ENCODE results near the gene SLC26A8. TPM values are rescaled to one million over a fixed set of nuclear protein-coding genes. Genes with fewer than 3 reads are reported as not detected.
"Not testable (repeated sequence)": the region's sequence is repeated elsewhere in the genome, so short reads cannot be mapped to it uniquely, and the experiment has no call there.

The SLC26A8 gene
- total RNA-seq, 2 donors from 2014 or later: 15.2 TPM; not detected in 1

- no peak for TF ChIP-seq POLR2AphosphoS5 (IDR thresholded peaks at IDR 0.05)
- intact Hi-C loops (cut with DNase I): no loop called here
- WGBS: 72% methylated on average over 4 of the region's 4 CpGs
These were observed 8.8 kb downstream of the SLC26A8 start for GRCh38 chr6:36015666-36016065.

GRCh38 chr6:36000451-36000850, 24.0 kb downstream of the SLC26A8 start:
- no peak for TF ChIP-seq POLR2AphosphoS5 (IDR thresholded peaks at IDR 0.05)
- TF ChIP-seq, protein P1, sequence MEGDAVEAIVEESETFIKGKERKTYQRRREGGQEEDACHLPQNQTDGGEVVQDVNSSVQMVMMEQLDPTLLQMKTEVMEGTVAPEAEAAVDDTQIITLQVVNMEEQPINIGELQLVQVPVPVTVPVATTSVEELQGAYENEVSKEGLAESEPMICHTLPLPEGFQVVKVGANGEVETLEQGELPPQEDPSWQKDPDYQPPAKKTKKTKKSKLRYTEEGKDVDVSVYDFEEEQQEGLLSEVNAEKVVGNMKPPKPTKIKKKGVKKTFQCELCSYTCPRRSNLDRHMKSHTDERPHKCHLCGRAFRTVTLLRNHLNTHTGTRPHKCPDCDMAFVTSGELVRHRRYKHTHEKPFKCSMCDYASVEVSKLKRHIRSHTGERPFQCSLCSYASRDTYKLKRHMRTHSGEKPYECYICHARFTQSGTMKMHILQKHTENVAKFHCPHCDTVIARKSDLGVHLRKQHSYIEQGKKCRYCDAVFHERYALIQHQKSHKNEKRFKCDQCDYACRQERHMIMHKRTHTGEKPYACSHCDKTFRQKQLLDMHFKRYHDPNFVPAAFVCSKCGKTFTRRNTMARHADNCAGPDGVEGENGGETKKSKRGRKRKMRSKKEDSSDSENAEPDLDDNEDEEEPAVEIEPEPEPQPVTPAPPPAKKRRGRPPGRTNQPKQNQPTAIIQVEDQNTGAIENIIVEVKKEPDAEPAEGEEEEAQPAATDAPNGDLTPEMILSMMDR (IDR thresholded peaks at IDR 0.05): no peak
- TF ChIP-seq POLR2A (IDR thresholded peaks at IDR 0.05): no peak
- Histone ChIP-seq H3K4me3 (no peak overlapping the region), H3K4me1 (replicated peaks) (no peaks in the 10 kb centered on the region), H3K36me3 (no peaks in the 10 kb centered on the region), H3K27ac (no peak overlapping the region), H3K9me3 (no peaks in the 10 kb centered on the region), H3K27me3 (replicated peaks; ENCODE audit: insufficient read depth) (no peaks in the 10 kb centered on the region)
- intact Hi-C loops (cut with DNase I): no loop called here
- WGBS: 71% methylated on average over 1 of the region's 1 CpG
- DNase-seq (ENCODE audit: low spot score): no peak

More at GRCh38 chr6:36015666-36016065, 8.8 kb downstream of the SLC26A8 start:
- DNase-seq (ENCODE audit: low spot score): no peak
- Histone ChIP-seq H3K27me3 (replicated peaks; ENCODE audit: insufficient read depth) (no peaks in the 10 kb centered on the region), H3K9me3 (no peaks in the 10 kb centered on the region), H3K4me3 (no peak overlapping the region), H3K4me1 (replicated peaks) (no peaks in the 10 kb centered on the region), H3K27ac (no peak overlapping the region), H3K36me3 (no peaks in the 10 kb centered on the region)

DNA sequence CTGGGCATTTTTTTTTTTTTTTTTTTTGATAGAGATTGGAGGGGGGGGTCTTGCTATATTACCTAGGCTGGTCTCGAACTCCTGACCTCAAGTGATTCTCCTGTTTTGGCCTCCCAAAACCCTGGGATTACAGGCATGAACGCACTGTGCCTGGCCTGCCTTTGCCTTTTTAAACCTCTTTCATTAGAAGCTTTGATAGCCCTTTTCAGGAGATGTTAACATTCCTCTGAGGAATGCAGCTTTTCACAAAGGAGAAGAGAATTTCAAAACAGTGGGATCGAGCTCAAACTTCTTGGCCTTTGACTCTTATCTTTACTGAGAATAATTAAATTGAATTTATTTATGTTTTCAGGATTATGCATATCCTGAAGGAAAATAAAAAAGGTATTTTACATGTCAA, 31.3 kb downstream of the SLC26A8 start:
- 78% methylated on average over 3 of the region's 3 CpGs for WGBS
- H3K4me1 ChIP-seq (replicated peaks): no peaks in the 10 kb centered on the region
- no peaks in the 10 kb centered on the region for H3K36me3 ChIP-seq
- H3K9me3 ChIP-seq: no peaks in the 10 kb centered on the region
- TF ChIP-seq, protein P1 (IDR thresholded peaks at IDR 0.05): no peak
- TF ChIP-seq POLR2A (IDR thresholded peaks at IDR 0.05): no peak
- no peak for TF ChIP-seq POLR2AphosphoS5 (IDR thresholded peaks at IDR 0.05)
- no peak for DNase-seq (ENCODE audit: low spot score)
- H3K27ac ChIP-seq: no peak overlapping the region
- intact Hi-C loops (cut with DNase I): no loop called here
- H3K27me3 ChIP-seq (replicated peaks; ENCODE audit: insufficient read depth): no peaks in the 10 kb centered on the region
- H3K4me3 ChIP-seq: no peak overlapping the region

- 86% methylated on average over 9 of the region's 9 CpGs for WGBS
- DNase-seq (ENCODE audit: low spot score); H3K4me3 ChIP-seq; H3K36me3 ChIP-seq; H3K27me3 ChIP-seq (replicated peaks; ENCODE audit: insufficient read depth); H3K4me1 ChIP-seq (replicated peaks); intact Hi-C loops (cut with DNase I); H3K27ac ChIP-seq; H3K9me3 ChIP-seq: not testable (repeated sequence)
These were observed 36.4 kb downstream of the SLC26A8 start for GRCh38 chr6:35988047-35988446.

DNA sequence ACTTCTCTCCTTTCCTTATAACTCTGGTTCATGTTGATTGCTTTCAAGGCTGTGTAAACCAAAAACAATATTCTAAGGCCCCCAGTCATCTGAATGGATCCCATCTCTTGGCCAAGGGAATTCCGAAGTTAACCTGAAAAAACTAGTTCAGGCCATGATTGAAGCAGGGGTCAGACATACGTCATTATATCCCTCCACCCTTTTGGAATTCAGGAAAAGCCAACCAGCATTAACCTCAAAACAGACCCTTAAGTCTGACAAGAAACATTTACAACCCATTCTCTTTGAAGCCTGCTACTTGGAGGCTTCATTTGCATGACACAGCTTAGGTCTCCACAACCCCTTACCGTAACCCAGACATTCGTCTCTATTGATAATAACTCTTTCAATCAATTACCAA, 39.7 kb downstream of the SLC26A8 start:
- Histone ChIP-seq H3K36me3 (no peaks in the 10 kb centered on the region), H3K27me3 (replicated peaks; ENCODE audit: insufficient read depth) (no peaks in the 10 kb centered on the region), H3K4me1 (replicated peaks) (no peaks in the 10 kb centered on the region), H3K9me3 (no peaks in the 10 kb centered on the region), H3K27ac (no peak overlapping the region), H3K4me3 (no peak overlapping the region)
- intact Hi-C loops (cut with DNase I): no loop called here
- TF ChIP-seq POLR2A (IDR thresholded peaks at IDR 0.05): no peak
- TF ChIP-seq, protein P1 (IDR thresholded peaks at IDR 0.05): no peak
- no peak for TF ChIP-seq POLR2AphosphoS5 (IDR thresholded peaks at IDR 0.05)
- WGBS: 86% methylated on average over 4 of the region's 4 CpGs
- DNase-seq (ENCODE audit: low spot score): no peak

DNA sequence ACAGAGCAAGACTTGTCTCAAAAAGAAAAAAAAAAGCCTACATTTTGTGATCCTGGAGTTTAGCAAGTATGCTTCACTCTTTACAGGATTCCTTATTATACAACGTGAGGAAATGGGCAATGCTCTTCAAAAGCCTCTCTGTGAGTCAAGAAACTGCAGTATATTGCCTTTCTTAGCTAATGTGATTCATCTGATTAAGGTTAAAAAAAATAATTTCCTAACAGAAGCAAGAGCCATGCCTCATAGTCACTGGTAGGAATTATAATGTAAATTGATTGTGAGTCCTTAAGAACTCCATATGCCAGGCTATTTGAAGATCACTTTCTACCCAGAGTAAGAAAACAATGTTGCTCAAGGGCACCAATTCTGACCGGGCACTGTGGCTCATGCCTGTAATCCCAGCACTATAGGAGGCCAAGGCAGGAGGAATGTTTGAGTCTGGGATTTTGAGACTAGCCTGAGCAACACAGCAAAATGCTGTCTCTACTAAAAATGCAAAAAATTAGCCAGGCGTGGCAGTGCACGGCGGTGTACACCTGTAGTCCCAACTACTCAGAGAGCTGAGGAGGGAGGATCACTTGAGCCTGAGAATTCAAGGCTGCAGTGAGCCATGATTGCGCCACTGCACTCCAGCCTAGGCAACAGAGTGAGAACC, 43.3 kb downstream of the SLC26A8 start:
- Histone ChIP-seq H3K4me3 (no peak overlapping the region), H3K9me3 (no peaks in the 10 kb centered on the region), H3K36me3 (no peaks in the 10 kb centered on the region), H3K27me3 (replicated peaks; ENCODE audit: insufficient read depth) (no peaks in the 10 kb centered on the region), H3K4me1 (replicated peaks) (no peaks in the 10 kb centered on the region), H3K27ac (no peak overlapping the region)
- 84% methylated on average over 6 of the region's 6 CpGs for WGBS
- no peak for DNase-seq (ENCODE audit: low spot score)
- intact Hi-C loops (cut with DNase I): no loop called here
- TF ChIP-seq POLR2AphosphoS5 (IDR thresholded peaks at IDR 0.05) (no peak), POLR2A (IDR thresholded peaks at IDR 0.05) (no peak)
- TF ChIP-seq, protein P1 (IDR thresholded peaks at IDR 0.05): no peak

DNA sequence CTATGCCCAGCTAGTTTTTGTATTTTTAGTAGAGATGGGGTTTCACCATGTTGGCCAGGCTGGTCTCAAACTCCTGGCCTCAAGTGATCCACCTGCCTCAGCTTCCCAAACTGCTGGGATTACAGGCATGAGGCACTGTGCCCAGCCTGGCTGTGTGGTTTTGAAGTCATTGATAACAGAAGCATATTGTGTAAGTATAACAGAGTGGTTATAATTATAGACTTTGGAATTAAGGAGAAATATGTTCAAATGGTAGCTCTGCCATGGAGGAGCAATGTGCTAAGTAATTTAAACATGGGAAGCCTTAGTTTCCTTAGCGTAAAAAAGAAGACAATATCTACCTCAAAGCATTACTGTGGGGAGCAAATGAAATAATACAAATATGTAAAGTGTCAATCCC, 44.3 kb downstream of the SLC26A8 start:
- H3K27ac ChIP-seq; H3K4me1 ChIP-seq (replicated peaks); H3K36me3 ChIP-seq; intact Hi-C loops (cut with DNase I); DNase-seq (ENCODE audit: low spot score); H3K9me3 ChIP-seq; H3K4me3 ChIP-seq; H3K27me3 ChIP-seq (replicated peaks; ENCODE audit: insufficient read depth): not testable (repeated sequence)
- WGBS: 90% methylated on average over 1 of the region's 1 CpG

All from prostate gland (tissue), 2 donors.